ENCODE results near the gene MOB3B.
A peak's percentile ranks its signal among the peaks of the same experiment; 100 is the strongest.

MOB3B gene

GRCh38 chr9:27529316-27530278, at the start of gene MOB3B:
TSS of gene MOB3B (minus strand) at chr9:27529814. CDS start at chr9:27455550, 74,264 bp downstream.
- peak; percentile 53 to 69 for DNase-seq

- peak; percentile 99 to 100 for DNase-seq
These were observed 44.3 kb upstream of the MOB3B start for GRCh38 chr9:27573634-27574590.

DNA sequence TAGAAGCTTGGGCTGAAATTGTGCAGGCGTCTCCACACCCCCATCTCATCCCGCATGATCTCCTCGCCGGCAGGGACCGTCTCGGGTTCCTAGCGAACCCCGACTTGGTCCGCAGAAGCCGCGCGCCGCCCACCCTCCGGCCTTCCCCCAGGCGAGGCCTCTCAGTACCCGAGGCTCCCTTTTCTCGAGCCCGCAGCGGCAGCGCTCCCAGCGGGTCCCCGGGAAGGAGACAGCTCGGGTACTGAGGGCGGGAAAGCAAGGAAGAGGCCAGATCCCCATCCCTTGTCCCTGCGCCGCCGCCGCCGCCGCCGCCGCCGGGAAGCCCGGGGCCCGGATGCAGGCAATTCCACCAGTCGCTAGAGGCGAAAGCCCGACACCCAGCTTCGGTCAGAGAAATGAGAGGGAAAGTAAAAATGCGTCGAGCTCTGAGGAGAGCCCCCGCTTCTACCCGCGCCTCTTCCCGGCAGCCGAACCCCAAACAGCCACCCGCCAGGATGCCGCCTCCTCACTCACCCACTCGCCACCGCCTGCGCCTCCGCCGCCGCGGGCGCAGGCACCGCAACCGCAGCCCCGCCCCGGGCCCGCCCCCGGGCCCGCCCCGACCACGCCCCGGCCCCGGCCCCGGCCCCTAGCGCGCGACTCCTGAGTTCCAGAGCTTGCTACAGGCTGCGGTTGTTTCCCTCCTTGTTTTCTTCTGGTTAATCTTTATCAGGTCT, 43.5 kb upstream of the MOB3B start, which contains the start of gene C9orf72:
Gene C9orf72, minus strand, starts transcription at position 564 of the 716 bp plus-strand sequence. CDS start 6,361 bp downstream, outside the sequence.
- peak; percentile 89 for DNase-seq

DNA sequence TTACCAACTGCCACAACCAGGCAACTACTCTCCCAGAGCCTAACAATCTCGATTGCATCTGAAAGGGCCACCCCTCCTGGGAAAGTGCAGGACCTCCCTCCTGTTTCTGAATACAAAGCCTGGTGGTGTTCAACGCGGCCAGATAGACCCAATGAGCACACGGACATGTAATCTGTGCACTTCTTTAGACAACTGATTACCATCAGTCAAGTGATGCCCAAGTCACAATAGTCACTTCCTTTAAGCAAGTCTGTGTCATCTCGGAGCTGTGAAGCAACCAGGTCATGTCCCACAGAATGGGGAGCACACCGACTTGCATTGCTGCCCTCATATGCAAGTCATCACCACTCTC, 42.9 kb upstream of the MOB3B start:
- DNase-seq = no peak

DNA sequence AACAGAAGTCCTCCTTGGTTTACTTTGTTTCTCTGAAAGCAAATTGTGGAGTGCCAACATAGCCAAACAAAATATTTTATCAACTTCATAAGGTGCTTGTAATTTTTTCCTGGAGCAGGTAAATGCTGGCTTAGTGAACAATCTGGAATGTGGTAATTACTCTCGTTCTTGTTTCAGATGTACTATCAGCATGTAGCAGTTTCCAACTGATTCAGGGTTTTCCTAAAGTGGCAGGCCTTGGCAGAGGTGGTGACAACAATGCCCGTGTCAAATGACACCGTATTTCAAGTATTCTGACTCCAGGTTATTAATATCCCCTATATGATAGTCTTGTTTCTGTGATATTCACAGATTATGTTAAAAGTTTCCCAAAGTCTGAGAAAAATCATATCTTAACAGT, 42.4 kb upstream of the MOB3B start:
- no peak for DNase-seq

DNA sequence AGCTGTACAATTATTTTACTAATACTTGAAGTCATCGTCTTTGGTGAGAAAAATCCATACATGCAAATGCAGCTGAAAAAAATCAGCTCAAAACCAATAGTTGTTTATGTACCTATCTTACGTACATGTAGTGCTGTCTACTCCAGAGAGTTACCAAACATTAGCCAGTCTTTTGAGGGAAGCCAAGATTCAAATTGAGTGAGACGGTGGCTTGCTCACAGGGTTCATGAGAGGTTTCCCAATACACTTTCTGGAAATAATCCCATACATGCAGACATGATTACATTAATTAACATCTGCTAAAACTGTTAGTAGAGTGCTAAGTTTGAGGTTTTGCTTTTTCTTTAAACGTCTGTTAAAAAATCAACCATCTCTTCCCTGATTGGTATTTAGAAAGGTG, 41.4 kb upstream of the MOB3B start:
- DNase-seq = no peak

GRCh38 chr9:27569406-27569805, 39.8 kb upstream of the MOB3B start:
- no peak for DNase-seq

DNA sequence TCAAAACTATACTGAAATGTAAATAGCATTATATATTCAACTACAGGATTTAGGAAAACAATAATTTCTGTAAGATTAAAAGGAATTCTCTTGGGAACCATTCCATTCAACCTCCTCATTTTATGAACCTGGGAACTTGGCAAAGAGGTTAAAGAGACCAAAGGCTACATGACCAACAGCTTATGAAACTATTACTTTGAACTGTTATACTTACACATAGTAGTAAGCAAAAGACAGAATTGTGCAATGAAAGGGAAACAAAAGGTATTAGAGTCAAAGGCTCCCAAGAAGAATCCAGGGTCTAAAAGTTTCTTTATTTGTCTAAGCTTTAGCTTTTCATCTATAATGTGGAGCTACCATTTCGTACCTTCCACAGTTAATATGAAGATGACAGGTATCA, 36.5 kb upstream of the MOB3B start:
- DNase-seq = no peak

- no peak for DNase-seq
These were observed 36.1 kb upstream of the MOB3B start for GRCh38 chr9:27565696-27566095.

DNA sequence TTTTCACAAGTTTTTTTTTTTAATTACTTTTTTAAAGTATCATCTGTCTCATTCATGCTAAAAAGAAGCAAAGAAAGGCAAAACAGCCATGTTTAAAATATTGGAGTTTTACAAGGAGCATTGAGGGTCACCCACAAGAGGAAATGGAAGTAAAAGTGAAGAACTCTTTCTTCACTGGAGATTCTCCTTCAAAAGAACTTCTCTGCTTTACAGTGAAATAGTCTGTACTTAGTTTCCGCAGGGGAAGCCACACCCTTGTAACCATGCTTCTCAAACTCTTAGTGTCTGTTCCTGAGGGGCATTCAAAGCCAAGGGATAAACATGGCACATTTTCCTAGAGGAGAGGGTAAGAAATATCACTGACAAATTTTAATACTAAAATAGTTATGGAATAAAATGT, 35.1 kb upstream of the MOB3B start:
- DNase-seq = no peak

GRCh38 chr9:27563738-27564430, 34.3 kb upstream of the MOB3B start:
- no peak for DNase-seq

DNA sequence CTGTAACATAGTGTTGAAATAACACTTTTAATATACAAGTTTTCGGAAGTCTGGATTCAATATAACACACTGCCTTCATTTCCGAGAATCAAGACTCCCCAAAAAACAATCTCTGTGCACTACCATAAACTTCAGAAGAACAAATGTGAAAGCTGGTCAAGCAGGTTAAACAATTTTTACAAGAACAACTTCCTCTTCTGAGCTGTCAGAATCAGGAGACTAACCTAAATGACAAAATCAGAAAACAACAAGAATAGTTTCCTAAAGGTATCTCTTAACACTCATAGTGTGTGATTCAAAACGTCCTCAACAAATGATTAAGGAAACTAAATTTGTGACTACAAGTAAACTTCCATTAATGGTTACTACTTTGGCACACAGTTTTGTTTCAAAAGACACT, 32.1 kb upstream of the MOB3B start:
- no peak for DNase-seq

DNA sequence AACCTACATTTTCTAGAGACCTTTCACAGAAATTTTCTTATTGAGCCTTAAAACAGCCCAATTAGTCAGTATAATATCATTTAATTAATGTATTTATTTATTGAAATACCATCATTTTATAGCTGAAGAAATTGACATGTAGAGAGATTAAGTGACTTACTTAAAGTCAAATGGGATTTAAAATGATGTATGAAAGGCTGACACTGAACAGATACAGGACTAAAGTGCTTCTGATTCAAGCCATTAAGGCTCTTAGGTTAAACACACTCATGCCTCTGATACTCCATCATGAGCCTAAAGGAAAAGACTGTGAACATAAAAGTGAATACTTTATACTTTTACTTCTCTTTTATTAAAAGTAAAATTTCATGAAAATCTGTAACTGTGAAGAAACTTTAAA, 30.8 kb upstream of the MOB3B start:
- DNase-seq = no peak

GRCh38 chr9:27558307-27558706, 28.7 kb upstream of the MOB3B start:
- no peak for DNase-seq

DNA sequence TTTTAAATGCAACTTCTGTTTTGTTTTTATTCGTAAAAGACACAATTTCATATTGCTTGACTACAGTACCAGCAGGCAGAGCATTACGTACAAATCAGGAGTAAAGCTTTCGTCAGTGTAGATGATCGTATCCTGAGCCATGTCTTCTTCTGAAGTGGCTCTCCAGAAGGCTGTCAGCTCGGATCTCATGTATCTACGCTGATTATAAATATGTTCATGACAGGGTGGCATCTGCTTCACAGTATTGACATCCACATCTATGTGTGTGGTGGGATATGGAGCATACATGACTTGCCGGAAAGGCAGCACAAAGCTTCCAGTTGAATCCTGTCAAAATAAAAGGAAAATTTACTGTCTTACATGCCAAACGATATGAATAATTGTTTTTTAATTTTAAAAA, 26.9 kb upstream of the MOB3B start:
- DNase-seq = no peak

DNA sequence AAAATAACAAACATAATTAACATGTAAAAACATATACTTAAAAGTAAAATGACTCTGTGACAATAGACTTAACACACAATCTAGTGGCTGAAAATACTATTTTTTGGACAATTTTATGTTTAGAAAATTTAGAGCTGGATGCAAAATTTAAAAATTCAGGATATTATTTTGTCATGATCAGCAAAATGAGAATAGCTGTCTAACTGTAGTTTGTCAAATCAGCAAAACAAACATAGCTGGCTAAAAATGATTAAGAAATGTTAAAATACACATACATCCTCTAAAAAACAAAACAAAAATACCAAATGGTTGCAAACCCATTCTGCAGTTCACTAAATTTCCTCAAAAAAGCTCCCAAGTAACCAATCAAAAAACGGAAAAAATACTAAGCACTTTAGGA, 25.1 kb upstream of the MOB3B start:
- no peak for DNase-seq

GRCh38 chr9:27549196-27549755, 19.7 kb upstream of the MOB3B start:
- no peak for DNase-seq

GRCh38 chr9:27548055-27548741, 18.6 kb upstream of the MOB3B start:
- no peak for DNase-seq

DNA sequence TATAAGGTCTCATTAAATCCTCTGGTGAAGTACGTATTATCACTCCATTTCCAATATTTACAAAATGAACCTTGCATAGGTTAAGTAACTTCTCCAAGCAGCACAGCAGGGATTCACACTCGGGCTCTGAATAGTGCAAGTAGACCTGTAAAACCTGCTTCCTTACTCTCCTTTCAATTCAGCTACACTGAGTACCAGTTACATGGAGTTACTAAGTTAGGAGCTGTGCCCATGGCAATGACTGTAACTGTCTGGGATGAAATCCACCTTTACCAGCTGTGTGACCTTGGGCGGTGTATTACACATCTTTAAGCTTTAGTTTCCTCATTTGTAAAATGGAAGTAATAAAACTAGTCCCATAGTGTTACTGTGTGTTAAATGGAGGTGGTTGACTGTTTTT, 15.9 kb upstream of the MOB3B start:
- DNase-seq = no peak

DNA sequence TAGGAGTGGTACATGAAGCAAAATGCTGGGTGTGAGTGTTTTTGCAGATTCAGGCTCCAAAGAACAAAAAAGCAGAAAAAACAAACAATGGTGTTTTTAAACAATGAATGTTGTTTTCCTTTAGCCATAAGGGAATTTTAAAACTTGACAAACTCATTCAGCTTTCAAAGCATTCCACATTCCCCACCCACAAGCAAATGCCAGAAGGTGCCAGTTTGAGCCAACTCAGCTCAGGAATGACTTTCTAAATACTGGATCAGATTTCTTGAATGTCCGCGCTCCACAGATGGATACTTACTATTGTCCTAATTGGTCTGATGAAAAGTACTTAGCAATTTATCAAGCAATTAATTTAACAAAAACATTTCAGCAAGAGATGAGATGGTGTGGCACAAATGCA, 12.9 kb upstream of the MOB3B start:
- no peak for DNase-seq

GRCh38 chr9:27541740-27542139, 12.1 kb upstream of the MOB3B start:
- no peak for DNase-seq

Measured in NCI-H1930 (cell line).